Heart left ventricle (tissue), 16 donors: Measurements from ENCODE around the gene ZC3H13. TPM values are rescaled to one million over a fixed set of nuclear protein-coding genes. Genes with fewer than 3 reads are reported as not detected.

Source experiments
- ATAC-seq, 4 donors: fragments of 200-7000 bp; cut with Tn5 transposase; one replicate each; pipeline ENCODE4 v1.9.1; 2020 to 2022; ENCODE audit warnings: moderate library complexity in 4 of 4, mild to moderate bottlenecking in 3 of 4, moderate number of reproducible peaks in 1 of 4
- DNase-seq, 5 donors: peaks; one replicate each; pipeline ENCODE4 v3.0.0-alpha.2; 2020
- H3K27ac ChIP-seq, 12 donors: fragments of 200-600 bp; sonication (generic) in 4 of 12; one replicate each; pipeline versions ENCODE4 v1.5.0 to v1.8.0; 2016 to 2022; ENCODE audit warnings: mild to moderate bottlenecking in 2 of 12
- H3K27me3 ChIP-seq, 9 donors: fragments of 200-600 bp; sonication (generic) in 2 of 9; one replicate each; pipeline versions ENCODE4 v1.5.1 to v1.8.0; 2016 to 2022; ENCODE audit warnings: mild to moderate bottlenecking in 3 of 9
- H3K36me3 ChIP-seq, 9 donors: fragments of 200-600 bp; sonication (generic) in 2 of 9; one replicate each; pipeline versions ENCODE4 v1.5.0 to v1.8.0; 2018 to 2022; ENCODE audit warnings: mild to moderate bottlenecking in 2 of 9
- H3K4me1 ChIP-seq, 12 donors: fragments of 200-600 bp; sonication (generic) in 4 of 12; one replicate each; pipeline versions ENCODE4 v1.5.0 to v1.8.0; 2016 to 2022; ENCODE audit warnings: mild to moderate bottlenecking in 3 of 12
- H3K4me3 ChIP-seq, 12 donors: fragments of 200-600 bp; sonication (generic) in 4 of 12; one replicate each; pipeline versions ENCODE4 v1.5.0 to v1.8.0; 2017 to 2022; ENCODE audit warnings: mild to moderate bottlenecking in 9 of 12, moderate library complexity in 4 of 12
- H3K9me3 ChIP-seq, 12 donors: fragments of 200-600 bp; sonication (generic) in 4 of 12; one replicate each; pipeline versions ENCODE4 v1.5.0 to v1.8.0; 2016 to 2022; ENCODE audit warnings: mild to moderate bottlenecking in 1 of 12
- POLR2A ChIP-seq, 2 donors: fragments of 450-650 bp; IDR thresholded peaks; one replicate each; pipeline ENCODE4 v1.6.1; 2017; ENCODE audit warnings: antibody characterized with exemption in 2 of 2, mild to moderate bottlenecking in 2 of 2, moderate library complexity in 2 of 2
- WGBS, 4 donors: extraction: QIAGEN DNeasy Blood & Tissue Kit in 2 of 4; methylation state at CpG; one replicate each; pipeline versions ENCODE4 v1.1.5 to v1.1.7; 2013 to 2018; 5-methylcytosine and 5-hydroxymethylcytosine counted together
- intact Hi-C, 10 donors: fragments of 100-400 bp; cut with DNase I; formaldehyde crosslinking; loops; one replicate each; pipeline versions ENCODE4 v1.11.1 to v1.14.2; 2022
- polyA plus RNA-seq, 2 donors: library from polyadenylated mRNA; stranded (reverse); fragments of 200-250 nt; gene quantifications; one replicate each; pipeline ENCODE4 v1.2.3, GENCODE V29; 2013
- total RNA-seq, 9 donors: library from RNA; depleted of rRNA in 2 of 9; stranded (reverse); fragments of >200 nt in 2 of 9; fragmentation: NEBNext Ultra II Directional in 3 of 9; extraction: Animal tissue kit (Norgen Biotek cat#: 25700) in 3 of 9; gene quantifications; one replicate each; pipeline versions ENCODE4 v1.1.0 to v1.2.4, GENCODE V29; 2016 to 2023
- TF ChIP-seq, protein P1 (sequence below), 12 donors: fragments of 200-600 bp; sonication (generic) in 4 of 12; IDR thresholded peaks; one replicate each; pipeline versions ENCODE4 v1.5.0 to v1.8.0; 2018 to 2022; ENCODE audit warnings: antibody characterized with exemption in 12 of 12, mild to moderate bottlenecking in 5 of 12
- donor health status: ischemic (EF 13 %, LVEDD 7.1; RV severe dilation, severe dysfunction).
- donor health status: healthy with polysubstance abuse.
- donor health status: DM: no; HTN: yes; CAD: no.
- donor health status: DM: no; HTN: no; CAD: no.
- donor health status: ischemic (EF 25% LVEDD 6.9; RV normal size, moderate dysfunction).
- donor health status: ischemic (EF 25% LVEDD 5.7; RV mildly dilated, moderate dysfunction).
- donor health status: healthy.
- donor health status: DM: yes; HTN: yes; CAD: no.
- donor health status: ischemic (EF 35%, LVEDD 5.7; RV mildly dilated, moderate dysfunction).
- donor health status: nonischemic (EF 11% LVEDD 7.7; RV severe dilation, severe dysfunction).
- donor health status: DM: yes; HTN: yes; CAD: no.
- donor health status: PGD.
- donor health status: ischemic (EF 29% LVEDD 5.4; RV normal size, mild dysfunction).
- donor health status: nonischemic (EF 23%, LVEDD 6.1; RV moderate dilation, normal function).

The ZC3H13 gene
- total and polyA plus RNA-seq, 11 donors = 14.6 to 53.3 (median 36.7) TPM

DNA sequence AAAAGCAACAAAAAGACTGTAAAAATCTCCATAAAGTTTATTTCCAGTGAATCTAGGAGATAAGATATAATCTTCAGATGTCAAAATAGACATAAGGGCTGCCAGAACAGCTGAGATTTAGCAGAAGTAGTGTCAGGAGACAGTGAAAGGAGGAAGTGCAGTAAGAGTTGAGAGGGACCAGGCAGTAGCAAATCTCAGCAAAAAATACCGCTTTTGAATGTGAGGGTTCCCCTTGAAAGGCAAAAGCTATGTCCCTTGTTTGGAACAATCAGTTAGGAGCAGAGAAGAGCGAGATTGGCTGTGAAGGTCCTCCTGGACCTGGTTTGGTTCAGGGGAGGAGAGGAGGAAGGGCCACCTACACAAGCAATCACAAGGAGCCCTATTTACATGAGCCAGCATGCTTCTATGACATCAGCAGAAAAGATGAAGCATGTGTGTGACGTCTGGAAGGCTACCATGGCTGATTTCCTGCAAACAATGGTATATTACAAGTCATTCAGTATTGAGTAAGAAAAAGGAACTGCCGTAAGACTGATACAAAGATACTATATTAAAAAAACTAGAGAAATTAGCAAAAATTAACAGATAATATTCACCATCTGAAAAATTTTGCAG, 102.1 kb downstream of the ZC3H13 start:
- peaks cover 0 to 16% (median 0%) of the 10 kb centered on the region in 9 donors for H3K36me3 ChIP-seq
- TF ChIP-seq, protein P1, sequence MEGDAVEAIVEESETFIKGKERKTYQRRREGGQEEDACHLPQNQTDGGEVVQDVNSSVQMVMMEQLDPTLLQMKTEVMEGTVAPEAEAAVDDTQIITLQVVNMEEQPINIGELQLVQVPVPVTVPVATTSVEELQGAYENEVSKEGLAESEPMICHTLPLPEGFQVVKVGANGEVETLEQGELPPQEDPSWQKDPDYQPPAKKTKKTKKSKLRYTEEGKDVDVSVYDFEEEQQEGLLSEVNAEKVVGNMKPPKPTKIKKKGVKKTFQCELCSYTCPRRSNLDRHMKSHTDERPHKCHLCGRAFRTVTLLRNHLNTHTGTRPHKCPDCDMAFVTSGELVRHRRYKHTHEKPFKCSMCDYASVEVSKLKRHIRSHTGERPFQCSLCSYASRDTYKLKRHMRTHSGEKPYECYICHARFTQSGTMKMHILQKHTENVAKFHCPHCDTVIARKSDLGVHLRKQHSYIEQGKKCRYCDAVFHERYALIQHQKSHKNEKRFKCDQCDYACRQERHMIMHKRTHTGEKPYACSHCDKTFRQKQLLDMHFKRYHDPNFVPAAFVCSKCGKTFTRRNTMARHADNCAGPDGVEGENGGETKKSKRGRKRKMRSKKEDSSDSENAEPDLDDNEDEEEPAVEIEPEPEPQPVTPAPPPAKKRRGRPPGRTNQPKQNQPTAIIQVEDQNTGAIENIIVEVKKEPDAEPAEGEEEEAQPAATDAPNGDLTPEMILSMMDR (IDR thresholded peaks at IDR 0.05) = no peak
- TF ChIP-seq POLR2A (IDR thresholded peaks at IDR 0.05) = no peak
- peaks cover 0 to 17% (median 0%) of the 10 kb centered on the region in 12 donors for H3K4me1 ChIP-seq
- H3K9me3 ChIP-seq = no peaks in the 10 kb centered on the region
- WGBS, 4 donors = 80 to 85% (median 83%) methylated on average over 4 of the region's 4 CpGs
- peak overlapping the region in 4 of 12 donors; percentile 11 to 89 (median 24) for H3K27ac ChIP-seq
- no peak overlapping the region for H3K4me3 ChIP-seq
- peak; percentile 24 to 73 (median 46) for ATAC-seq
- intact Hi-C loops = loop anchor here in 1 of 10 donors (5.0 kb wide), 1 partner anchor 37 kb away; no protein-coding TSS in a partner anchor
- H3K27me3 ChIP-seq = no peaks in the 10 kb centered on the region
- DNase-seq = no peak

DNA sequence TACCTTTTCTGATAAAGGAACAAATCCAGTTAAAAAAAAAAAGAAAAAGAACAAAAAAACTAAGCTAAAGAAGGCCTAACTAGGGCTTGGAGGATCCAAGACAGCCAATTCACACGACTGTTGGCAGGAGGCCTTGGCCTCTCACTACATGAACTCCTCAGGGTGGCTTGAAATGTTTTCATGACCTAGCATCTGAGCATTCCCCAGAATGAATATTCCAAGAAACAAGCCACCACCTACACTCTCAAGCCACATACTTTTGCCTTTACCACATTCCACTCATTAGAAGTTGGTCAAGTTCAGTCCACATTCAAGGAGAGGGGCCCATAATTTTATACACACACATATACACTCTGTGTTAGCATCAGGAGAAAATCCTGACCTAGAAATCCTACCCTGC, 103.4 kb downstream of the ZC3H13 start:
- Histone ChIP-seq H3K36me3 (peaks cover 0 to 5% (median 0%) of the 10 kb centered on the region in 9 donors), H3K9me3 (no peaks in the 10 kb centered on the region), H3K27me3 (peaks cover 0 to 5% (median 0%) of the 10 kb centered on the region in 9 donors), H3K4me1 (peaks cover 0 to 17% (median 0%) of the 10 kb centered on the region in 12 donors), H3K4me3 (no peak overlapping the region), H3K27ac (no peak overlapping the region)
- intact Hi-C loops = no loop called here
- 73 to 84% (median 81%) methylated on average over 1 of the region's 1 CpG for WGBS, 4 donors
- DNase-seq (no peak), ATAC-seq (no peak)
- no peak for TF ChIP-seq POLR2A (IDR thresholded peaks at IDR 0.05)
- TF ChIP-seq, protein P1 (IDR thresholded peaks at IDR 0.05) = no peak

DNA sequence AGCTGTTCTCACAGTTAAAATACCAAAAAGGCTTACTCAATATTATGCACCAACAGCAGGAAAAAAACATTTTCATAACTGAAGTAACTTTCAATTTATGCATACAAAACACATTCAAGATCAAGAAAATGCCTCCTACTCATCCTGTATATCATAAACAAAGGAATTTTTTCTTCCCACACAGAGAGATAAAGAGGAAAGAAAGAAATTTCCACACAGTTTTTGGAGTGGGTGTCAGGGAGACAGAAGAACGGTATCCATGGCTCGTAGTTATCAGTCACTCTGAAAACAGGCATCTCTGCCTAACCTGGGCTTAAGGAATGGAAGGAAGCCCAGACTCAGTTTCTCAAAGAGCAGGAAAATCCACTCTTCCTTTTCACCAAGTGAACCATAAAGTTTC, 108.6 kb downstream of the ZC3H13 start:
- H3K27ac ChIP-seq = no peak overlapping the region
- WGBS, 4 donors = 37 to 59% (median 48%) methylated on average over 2 of the region's 2 CpGs

DNA sequence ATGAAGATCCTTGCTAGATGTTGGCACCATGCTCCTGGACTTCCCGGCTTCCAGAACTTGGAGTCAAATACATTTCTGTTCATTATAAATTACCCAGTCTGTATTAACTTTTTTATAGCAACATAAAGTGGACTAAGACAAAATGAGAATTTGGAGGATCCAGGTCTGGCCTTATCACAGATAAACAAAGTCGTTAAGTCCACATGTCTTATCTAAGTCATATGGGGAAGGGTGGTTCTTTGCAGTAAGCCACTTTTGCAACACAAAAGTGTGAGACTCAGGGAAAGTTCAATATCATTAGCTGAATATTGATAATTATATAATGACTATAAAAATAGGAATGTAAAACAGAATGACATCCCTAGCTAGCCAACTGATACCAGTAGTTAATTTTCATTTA, 109.4 kb downstream of the ZC3H13 start:
- ATAC-seq = no peak
- Histone ChIP-seq H3K27me3 (peaks cover 0 to 5% (median 0%) of the 10 kb centered on the region in 9 donors), H3K4me1 (no peaks in the 10 kb centered on the region), H3K4me3 (no peak overlapping the region), H3K27ac (no peak overlapping the region), H3K36me3 (no peaks in the 10 kb centered on the region), H3K9me3 (no peaks in the 10 kb centered on the region)
- TF ChIP-seq, protein P1 (IDR thresholded peaks at IDR 0.05) = no peak
- TF ChIP-seq POLR2A (IDR thresholded peaks at IDR 0.05) = no peak
- intact Hi-C loops = no loop called here
- no peak for DNase-seq
- WGBS, 4 donors = 57 to 64% (median 59%) methylated on average over 2 of the region's 2 CpGs

More for the DNA sequence above, 108.6 kb downstream of the ZC3H13 start:
- H3K4me1 ChIP-seq = no peaks in the 10 kb centered on the region
- no peaks in the 10 kb centered on the region for H3K36me3 ChIP-seq
- intact Hi-C loops = no loop called here
- TF ChIP-seq, protein P1 (IDR thresholded peaks at IDR 0.05) = no peak
- TF ChIP-seq POLR2A (IDR thresholded peaks at IDR 0.05) = no peak
- DNase-seq = no peak
- H3K4me3 ChIP-seq = no peak overlapping the region
- peaks cover 0 to 5% (median 0%) of the 10 kb centered on the region in 9 donors for H3K27me3 ChIP-seq
- ATAC-seq = no peak
- H3K9me3 ChIP-seq = no peaks in the 10 kb centered on the region
